GM15510 (cell line): Measurements from ENCODE around the gene DENND4B.

Source experiments
- POLR2A ChIP-seq: IDR thresholded peaks from 3 replicates; pipeline ENCODE4 v1.6.1; 2011; ENCODE audit warnings: borderline replicate concordance; ENCODE audit not compliant: insufficient read length; ENCODE audit errors: extremely low read depth

DENND4B gene

DNA sequence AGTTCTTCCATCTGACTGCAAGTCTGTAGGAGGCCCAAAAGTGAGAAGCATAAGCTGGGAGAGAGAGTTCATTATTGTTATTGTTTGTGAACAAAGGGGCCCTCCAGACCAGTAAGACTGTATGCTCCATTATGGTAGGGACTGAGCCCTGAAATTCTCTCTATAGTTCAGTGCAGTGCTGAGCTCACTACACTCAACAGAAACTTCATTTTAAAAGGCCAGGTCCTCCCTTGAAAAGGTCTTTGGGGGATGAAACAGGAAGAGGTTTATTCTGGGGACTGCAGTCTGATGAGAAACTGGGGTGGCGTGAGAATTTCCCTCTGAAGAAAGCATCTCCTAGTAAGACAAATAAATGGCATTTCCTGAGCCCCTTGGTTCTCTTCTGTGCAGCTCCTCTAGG is 18.3 kb downstream of the DENND4B start:
- TF ChIP-seq POLR2A = no peak

DNA sequence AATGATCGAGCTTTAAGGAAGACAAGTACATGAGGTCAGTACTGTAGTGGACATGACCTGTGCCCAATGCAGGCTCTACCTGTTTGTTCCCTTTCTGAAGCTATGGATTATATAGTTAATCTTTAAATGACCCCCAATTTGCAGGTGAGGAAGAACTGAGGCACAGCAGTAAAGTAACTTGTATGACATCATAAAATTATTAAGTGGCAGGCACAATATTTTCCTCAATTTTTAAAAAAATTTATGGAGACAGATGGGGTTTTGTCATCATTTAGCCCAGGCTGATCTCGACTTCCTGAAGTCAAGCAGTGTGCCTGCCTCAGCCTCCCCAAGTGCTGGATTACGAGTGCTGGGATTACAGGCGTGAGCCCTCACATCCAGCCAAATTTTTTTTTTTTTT is 20.1 kb downstream of the DENND4B start:
- no peak for TF ChIP-seq POLR2A

DNA sequence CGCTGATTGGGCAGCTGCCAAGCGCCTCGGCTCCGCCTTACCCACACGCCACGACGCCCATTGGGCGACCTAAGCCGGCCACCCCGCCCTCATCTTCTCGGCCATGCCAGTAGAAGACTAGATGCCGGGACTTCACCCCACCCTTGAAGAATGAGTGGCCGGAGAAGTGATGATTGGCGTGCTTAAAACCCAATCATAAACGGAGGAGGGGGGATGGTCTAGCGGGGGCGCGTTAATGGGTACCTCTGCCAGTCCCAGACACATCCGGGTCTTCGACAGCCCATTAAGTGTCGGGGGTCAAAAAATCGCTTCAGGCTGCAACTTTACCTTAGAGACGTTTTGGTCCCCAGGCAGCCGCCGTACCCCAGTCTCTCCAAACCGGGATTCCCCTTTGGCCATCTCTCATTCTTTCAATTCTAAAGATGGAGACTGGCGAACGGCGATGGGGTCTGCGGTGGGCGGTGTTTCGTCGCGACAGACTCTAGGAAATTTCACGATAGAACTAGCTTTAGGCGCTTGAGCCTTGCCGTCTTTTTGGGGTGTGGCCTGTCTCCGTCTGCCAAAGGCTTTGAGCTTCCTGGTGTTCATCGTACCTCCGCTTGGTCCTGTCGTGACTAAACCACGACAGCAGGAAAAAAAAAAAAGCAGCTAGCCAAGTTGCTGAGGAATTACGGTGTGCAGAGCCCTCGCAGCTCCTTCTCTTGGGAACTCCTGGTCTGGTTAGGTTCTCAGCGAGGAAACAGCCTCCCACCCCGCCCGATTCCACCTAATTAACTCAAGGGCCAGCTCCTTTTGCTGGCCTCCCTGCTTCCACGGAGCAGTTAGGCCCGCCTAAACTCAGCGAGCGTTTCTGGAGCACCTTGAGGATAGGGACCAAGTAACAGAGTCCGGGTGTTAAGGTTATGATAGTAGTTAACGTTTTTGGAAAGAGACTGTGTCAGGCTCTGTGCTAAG is 23.3 kb downstream of the DENND4B start, which contains the start of gene GATAD2B:
Gene GATAD2B (minus strand): TSS at position 1 of the 954 bp plus-strand sequence. CDS start 94,625 bp downstream, outside the sequence.
- peak; percentile 58 for TF ChIP-seq POLR2A

DNA sequence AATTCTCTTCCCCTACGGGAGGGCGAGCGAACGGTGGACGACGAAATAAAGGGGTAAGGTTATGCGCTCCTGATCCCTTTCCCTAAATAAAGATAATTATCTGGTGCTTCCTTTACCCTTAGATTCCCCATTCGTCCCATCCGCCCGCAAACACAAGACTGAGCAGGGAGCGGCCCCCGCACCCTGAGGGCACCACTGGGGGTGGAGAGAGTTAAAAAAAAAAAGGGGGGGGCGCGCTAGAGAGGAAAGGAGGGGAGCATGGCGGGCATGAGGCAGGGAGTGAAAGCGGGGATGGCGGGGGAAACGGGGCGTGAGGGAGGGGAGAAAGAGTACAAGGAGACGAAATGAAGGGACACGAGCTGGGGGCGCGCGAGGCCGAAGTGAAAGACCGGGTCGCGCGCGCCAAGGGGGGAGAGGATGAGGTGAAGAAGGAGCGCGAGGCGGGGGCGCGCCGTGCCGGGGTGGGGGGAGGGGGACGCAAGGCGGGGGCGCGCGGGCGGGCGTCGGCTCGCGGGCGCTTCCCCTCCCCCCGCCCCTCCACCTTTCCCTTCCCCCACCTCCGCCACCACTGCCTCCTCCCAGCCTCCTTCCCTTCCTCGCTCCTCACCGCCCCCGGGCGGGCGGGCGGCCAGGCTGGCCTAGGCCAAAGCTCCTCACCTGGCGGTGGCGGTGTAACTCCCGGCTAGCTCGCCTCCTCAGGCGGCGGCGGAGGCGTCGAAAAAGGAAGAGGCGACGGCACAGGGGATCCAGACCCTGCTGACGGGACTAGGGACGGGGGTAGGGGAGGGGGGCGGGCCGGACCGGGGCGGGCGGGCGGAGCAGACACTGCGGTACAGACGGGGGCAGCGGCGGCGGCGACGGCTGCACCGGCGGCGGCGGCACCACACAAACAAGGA is 24.2 kb downstream of the DENND4B start:
- TF ChIP-seq POLR2A = peak; percentile 41

DNA sequence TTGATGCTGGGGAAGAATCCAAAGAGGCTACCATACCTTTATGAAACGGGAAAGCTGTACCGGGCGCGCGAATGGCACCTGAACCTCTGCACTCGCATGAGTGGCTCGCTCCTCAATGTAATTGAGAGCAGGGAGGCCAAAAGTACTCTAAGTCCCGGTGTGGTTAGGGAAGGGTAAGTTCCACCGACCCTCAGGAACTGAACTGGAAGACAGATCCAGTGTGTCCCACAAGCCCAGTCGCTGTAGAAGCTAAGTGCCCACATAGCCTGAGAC is 24.8 kb downstream of the DENND4B start:
- no peak for TF ChIP-seq POLR2A

DNA sequence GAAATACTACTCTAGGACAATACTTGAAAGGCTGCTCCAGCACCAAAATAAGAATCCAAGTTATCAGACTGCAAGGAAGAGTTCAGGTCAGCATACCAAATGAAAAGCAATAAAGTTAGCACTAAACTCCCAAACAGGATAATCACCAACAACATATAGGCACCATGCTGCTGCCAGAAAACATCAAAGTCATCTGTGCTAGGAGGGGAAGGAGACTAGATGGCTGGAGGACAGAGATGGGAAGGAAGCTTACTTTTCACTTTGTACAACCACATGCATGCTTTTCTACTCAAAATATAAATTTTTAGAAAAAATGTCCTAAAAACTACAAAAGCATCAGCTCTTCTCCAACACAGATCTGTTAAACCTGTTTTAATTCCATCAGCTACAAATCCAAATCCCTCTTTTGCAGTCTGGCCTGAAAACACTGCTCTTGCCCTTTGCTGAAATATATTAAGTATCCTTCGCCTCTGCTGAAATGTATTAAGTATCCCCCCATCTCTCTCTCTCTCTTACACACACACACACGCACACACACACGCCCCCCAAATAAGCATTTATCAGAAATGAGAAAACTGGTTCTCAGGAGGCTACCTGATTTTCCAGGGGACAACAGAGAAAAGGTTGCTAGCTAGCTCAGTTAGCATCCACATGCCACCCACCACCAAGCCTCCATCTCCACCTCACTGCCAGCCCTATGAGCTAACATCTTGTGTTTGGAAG is 25.3 kb downstream of the DENND4B start:
- TF ChIP-seq POLR2A = no peak

DNA sequence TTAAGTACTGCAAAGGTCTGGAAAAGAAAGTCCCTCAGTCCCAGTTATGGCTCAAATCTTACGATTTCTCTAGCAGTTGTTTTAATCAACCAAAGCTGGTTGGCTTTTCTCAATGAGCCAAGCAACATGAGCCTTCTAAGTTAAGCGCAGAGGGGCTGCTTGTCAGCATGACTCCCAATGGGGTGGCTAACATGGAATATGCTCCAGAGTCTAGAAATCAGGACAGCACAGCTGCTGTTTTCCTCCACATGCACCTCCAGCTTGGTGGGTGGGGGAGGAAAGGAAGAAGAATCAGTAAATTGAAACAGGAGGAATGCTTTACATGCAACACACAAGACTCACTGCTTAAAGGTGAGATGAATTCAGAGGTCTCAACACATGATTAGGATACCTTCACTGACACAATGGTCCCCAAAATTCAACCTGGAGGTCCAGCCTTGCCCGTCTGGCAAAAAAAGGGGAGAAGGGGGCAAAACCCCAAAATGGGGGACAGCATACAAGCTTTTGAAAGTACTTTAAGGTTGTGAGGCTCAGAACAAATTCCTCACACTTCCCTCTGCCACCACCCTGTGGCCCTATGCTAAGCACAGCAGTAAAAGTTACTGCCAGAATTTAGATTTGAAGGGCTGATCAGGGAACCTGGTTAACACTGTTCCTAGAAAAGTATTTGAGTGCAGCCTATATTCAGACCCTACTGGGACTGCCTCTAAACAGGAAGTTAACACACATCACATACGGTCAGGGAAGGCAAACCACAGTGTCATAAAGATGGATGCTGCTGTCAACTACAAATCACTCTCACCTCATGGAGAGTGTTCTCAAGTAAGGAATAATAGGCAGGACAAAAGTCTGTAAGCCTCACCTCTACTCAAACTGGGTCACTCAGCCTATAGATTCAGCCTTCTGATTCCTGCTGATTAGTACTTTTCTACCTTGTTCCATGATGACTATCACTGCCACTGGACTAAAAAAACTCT is 26.4 kb downstream of the DENND4B start:
- TF ChIP-seq POLR2A = no peak

DNA sequence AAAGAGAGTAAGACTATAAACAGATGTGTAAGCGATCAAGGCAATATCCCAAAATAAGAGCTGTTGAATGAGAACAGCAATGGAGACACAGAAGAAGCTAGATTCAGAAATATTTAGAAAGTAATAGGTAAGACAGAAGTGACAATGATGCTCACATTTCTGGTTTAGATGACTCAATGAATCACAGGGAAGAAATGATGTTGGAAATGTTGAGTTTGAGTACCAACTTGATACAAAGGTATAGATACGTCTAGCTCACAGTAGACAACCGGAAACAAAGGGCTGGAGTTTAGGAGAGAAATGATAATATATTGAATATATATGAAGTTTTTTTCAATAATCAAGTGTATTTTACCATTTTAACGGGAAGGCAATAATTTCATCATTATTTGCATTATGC is 30.2 kb downstream of the DENND4B start:
- TF ChIP-seq POLR2A = no peak

DNA sequence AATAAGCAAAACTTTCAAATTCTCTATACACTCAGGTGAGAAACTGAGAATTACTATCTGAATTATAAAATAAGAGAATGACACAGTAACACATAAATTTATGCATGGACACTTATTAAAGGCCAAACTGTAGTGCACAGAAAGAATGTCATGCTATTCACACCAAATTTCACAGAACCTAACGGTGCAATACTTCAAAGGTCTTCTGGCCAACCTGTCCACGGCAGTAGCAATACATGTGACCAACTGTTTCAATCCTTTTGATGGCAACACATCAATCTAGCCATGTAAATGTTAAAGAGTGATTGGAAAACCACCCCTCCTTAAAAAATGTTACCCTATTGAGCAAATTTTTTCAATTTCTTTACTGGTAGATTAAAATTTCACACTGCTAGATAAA is 34.2 kb downstream of the DENND4B start:
- TF ChIP-seq POLR2A = no peak

DNA sequence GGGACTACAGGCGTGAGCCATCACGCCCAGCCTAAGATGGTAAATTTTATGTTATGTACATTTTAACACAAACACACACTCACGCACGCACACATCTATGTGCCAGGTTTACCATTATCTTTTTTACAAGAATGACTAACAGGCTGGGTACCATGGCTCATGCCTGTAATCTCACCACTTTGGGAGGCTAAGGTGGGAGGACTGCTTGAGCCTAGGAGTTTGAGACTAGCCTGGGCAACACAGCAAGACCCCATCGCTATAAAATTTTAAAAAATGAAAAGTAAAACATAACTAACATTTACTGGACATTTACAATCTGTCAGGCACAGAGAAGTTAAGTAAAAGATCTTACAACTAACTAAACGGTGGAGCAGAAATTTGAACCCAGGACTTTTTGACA is 38.4 kb downstream of the DENND4B start:
- no peak for TF ChIP-seq POLR2A

DNA sequence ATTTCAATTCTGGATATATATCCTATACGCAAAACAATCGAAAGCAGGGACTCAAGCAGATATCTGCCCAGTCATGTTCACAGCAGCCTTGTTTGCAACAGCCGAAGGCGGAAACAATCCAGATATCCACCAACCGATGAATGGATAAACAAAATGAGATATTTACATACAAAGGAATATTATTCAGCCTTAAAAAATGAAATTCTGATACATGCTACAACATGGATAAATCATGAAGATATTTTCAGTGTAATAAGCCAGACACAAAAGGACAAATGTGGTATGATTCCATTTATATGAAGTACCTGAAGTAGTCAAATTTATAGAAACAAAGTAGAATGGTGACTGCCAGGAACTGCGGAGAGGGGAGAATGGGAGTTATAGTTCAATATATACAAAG is 39.4 kb downstream of the DENND4B start:
- no peak for TF ChIP-seq POLR2A

DNA sequence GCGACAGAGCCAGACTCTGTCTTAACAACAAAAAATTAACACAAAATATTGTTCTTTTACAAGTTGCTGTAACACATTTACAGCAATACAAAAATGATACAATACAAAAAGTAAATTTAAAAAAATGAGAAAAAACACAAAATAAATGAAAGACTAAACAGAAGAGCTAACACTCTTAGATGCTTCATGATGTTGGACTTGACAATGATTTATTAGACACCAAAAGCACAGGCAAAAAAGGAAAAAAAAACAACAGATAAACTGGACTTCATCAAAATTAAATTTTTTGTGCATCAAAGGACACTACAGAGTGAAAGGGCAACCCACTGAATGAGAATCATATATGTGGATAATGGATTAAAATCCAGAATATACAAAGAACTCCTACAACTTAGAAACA is 40.1 kb downstream of the DENND4B start:
- no peak for TF ChIP-seq POLR2A

DNA sequence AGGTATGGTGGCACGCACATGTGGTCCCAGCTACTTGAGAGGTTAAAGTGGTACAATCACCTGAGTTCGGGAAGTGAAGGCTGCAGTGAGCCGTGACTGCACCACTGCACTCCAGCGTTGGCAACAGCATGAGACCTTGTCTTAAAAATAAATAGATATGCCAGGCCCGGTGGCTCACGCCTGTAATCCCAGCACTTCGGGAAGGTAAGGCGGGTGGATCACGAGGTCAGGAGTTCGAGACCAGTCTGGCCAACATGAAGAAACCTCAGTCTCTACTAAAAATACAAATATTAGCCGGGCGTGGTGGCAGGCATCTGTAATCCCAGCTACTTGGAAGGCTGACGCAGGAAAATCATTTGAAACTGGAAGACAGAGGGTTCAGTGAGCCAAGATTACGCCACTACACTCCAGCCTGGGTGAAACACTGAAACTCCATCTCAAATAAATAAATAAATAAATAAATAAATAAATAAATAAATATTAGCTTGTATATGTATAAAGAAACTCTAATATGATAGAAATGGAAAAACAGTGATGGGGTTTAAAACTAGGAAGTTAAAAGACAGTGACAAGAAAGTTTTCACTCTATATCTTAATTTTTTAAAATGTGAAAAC is 42.6 kb downstream of the DENND4B start:
- TF ChIP-seq POLR2A = no peak
